GF-D8 (cell line): ENCODE data around the gene SERTAD1.

Experiments used
- DNase-seq: peaks from one replicate; lab custom pipeline; 2025; lab: John Stamatoyannopoulos, UW

The SERTAD1 gene

DNA sequence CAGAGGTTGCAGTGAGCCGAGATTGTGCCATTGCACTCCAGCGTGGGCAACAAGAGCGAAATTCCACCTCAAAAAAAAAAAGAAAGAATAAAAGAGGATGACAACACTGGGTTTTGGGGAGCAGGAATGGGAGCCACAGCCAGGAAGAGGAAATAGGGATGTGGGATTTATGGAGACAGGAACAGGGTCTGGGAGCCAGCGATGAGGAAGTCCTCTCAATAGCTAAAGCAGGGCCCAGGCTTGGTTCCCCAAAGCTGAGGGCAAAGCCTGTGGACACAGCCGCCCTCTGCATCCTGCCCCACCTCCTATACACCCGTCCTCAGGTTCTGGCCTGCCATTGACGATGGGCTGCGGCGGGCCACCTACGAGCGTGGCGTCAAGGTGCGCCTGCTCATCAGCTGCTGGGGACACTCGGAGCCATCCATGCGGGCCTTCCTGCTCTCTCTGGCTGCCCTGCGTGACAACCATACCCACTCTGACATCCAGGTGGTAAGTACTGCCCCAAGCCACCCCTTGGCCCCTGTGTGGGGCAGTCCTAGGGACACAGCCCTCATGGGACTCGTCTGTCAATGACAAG is 49.4 kb downstream of the SERTAD1 start:
- DNase-seq = no peak

DNA sequence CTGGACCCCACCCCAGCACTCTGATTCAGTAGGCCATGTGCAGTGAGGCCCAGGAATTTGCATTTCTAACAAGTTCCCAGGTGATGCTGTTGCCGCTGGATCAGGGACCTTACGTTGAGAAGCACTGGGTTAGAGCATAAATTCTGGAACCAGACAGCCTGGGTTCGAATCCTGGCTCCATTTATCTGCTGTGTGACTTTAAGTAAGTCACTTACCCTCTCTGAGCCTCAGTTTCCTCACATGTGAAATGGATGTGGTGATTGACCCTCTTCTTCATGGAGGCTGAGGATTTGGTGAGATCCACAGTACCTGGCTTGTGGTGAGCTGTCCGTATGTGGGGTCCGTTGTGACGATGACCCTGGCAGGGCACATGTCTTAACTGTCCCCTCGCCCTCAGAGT is 51.7 kb downstream of the SERTAD1 start:
- no peak for DNase-seq

GRCh38 chr19:40371802-40372122 is 54.0 kb downstream of the SERTAD1 start:
- DNase-seq = no peak
